ENCODE measurements around the gene LILRA5. TPM values are rescaled to one million over a fixed set of nuclear protein-coding genes. Genes with fewer than 3 reads are reported as not detected.
"Not testable (repeated sequence)": the region's sequence is repeated elsewhere in the genome, so short reads cannot be mapped to it uniquely, and the experiment has no call there.

Gene LILRA5
- polyA plus RNA-seq, 1 donor (not counting 4 experiments of a cell fraction or from before 2014, with no cell fraction given) = not detected

- H3K36me3 ChIP-seq (ENCODE audit: control insufficient read depth in 2 of 2, extremely low read depth in 1 of 2, insufficient read depth in 2 of 2, low read length in 2 of 2); H3K9ac ChIP-seq (ENCODE audit: control insufficient read depth, extremely low read depth, insufficient read depth, low read length); H4K20me1 ChIP-seq (ENCODE audit: control insufficient read depth, extremely low read depth, insufficient read depth, low read length); dilution Hi-C loops (cut with MboI; ENCODE audit: extremely low pct_ligation_motif_present, low sequenced_read_pairs); DNase-seq (ENCODE audit: low read depth, low spot score); H3K9me3 ChIP-seq (ENCODE audit: control insufficient read depth, low read depth, low read length); H3K9me1 ChIP-seq (ENCODE audit: control insufficient read depth, extremely low read depth, insufficient read depth, low read length); H3K4me3 ChIP-seq (ENCODE audit: control insufficient read depth in 2 of 3, extremely low read depth in 1 of 3, insufficient read depth in 2 of 3, low read depth in 1 of 3, low read length in 3 of 3); H3K4me2 ChIP-seq (ENCODE audit: control insufficient read depth, extremely low read depth, insufficient read depth, low read depth, low read length); FAIRE-seq; H3K79me2 ChIP-seq (ENCODE audit: control insufficient read depth, insufficient read depth, low read length); H3K27me3 ChIP-seq (ENCODE audit: control insufficient read depth, extremely low read depth, insufficient read depth, low read length); H2AFZ ChIP-seq (ENCODE audit: control insufficient read depth, low read length); H3K4me1 ChIP-seq (ENCODE audit: control insufficient read depth, extremely low read depth, insufficient read depth, low read length); H3K27ac ChIP-seq (ENCODE audit: control insufficient read depth, insufficient read depth, low read length): not testable (repeated sequence)
These were observed 41.4 kb downstream of the LILRA5 start for GRCh38 chr19:54271587-54271986.

GRCh38 chr19:54271106-54271505 lies 41.9 kb downstream of the LILRA5 start:
- no peak for TF ChIP-seq EZH2 (IDR thresholded peaks at IDR 0.05; ENCODE audit: low read length)
- TF ChIP-seq, protein P1, sequence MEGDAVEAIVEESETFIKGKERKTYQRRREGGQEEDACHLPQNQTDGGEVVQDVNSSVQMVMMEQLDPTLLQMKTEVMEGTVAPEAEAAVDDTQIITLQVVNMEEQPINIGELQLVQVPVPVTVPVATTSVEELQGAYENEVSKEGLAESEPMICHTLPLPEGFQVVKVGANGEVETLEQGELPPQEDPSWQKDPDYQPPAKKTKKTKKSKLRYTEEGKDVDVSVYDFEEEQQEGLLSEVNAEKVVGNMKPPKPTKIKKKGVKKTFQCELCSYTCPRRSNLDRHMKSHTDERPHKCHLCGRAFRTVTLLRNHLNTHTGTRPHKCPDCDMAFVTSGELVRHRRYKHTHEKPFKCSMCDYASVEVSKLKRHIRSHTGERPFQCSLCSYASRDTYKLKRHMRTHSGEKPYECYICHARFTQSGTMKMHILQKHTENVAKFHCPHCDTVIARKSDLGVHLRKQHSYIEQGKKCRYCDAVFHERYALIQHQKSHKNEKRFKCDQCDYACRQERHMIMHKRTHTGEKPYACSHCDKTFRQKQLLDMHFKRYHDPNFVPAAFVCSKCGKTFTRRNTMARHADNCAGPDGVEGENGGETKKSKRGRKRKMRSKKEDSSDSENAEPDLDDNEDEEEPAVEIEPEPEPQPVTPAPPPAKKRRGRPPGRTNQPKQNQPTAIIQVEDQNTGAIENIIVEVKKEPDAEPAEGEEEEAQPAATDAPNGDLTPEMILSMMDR (optimal IDR thresholded peaks at IDR 0.05 in 1 of 3, IDR thresholded peaks at IDR 0.05 in 1 of 3, conservative IDR thresholded peaks at IDR 0.05 in 1 of 3; ENCODE audit: extremely low read depth in 1 of 3, insufficient read depth in 2 of 3, low read length in 3 of 3) = no peak
- no peak overlapping the region for H3K9ac ChIP-seq (ENCODE audit: control insufficient read depth, extremely low read depth, insufficient read depth, low read length)
- no peak overlapping the region for H3K27ac ChIP-seq (ENCODE audit: control insufficient read depth, insufficient read depth, low read length)
- DNase-seq (ENCODE audit: low read depth, low spot score) = no peak
- no peaks in the 10 kb centered on the region for H3K27me3 ChIP-seq (ENCODE audit: control insufficient read depth, extremely low read depth, insufficient read depth, low read length)
- no peaks in the 10 kb centered on the region for H4K20me1 ChIP-seq (ENCODE audit: control insufficient read depth, extremely low read depth, insufficient read depth, low read length)
- no peaks in the 10 kb centered on the region for H3K79me2 ChIP-seq (ENCODE audit: control insufficient read depth, insufficient read depth, low read length)
- H2AFZ ChIP-seq (ENCODE audit: control insufficient read depth, low read length) = no peak overlapping the region
- H3K4me2 ChIP-seq (ENCODE audit: control insufficient read depth, extremely low read depth, insufficient read depth, low read depth, low read length) = no peak overlapping the region
- no peak for FAIRE-seq
- H3K4me3 ChIP-seq (ENCODE audit: control insufficient read depth in 2 of 3, extremely low read depth in 1 of 3, insufficient read depth in 2 of 3, low read depth in 1 of 3, low read length in 3 of 3) = no peak overlapping the region
- dilution Hi-C loops (cut with MboI; ENCODE audit: extremely low pct_ligation_motif_present, low sequenced_read_pairs) = no loop called here
- no peaks in the 10 kb centered on the region for H3K9me1 ChIP-seq (ENCODE audit: control insufficient read depth, extremely low read depth, insufficient read depth, low read length)
- no peaks in the 10 kb centered on the region for H3K9me3 ChIP-seq (ENCODE audit: control insufficient read depth, low read depth, low read length)
- no peaks in the 10 kb centered on the region for H3K4me1 ChIP-seq (ENCODE audit: control insufficient read depth, extremely low read depth, insufficient read depth, low read length)
- H3K36me3 ChIP-seq (ENCODE audit: control insufficient read depth in 2 of 2, extremely low read depth in 1 of 2, insufficient read depth in 2 of 2, low read length in 2 of 2) = no peaks in the 10 kb centered on the region

GRCh38 chr19:54268936-54269335 lies 44.0 kb downstream of the LILRA5 start:
- Histone ChIP-seq H3K9ac (ENCODE audit: control insufficient read depth, extremely low read depth, insufficient read depth, low read length) (no peak overlapping the region), H4K20me1 (ENCODE audit: control insufficient read depth, extremely low read depth, insufficient read depth, low read length) (no peaks in the 10 kb centered on the region), H3K4me2 (ENCODE audit: control insufficient read depth, extremely low read depth, insufficient read depth, low read depth, low read length) (no peak overlapping the region), H3K27ac (ENCODE audit: control insufficient read depth, insufficient read depth, low read length) (no peak overlapping the region), H3K9me1 (ENCODE audit: control insufficient read depth, extremely low read depth, insufficient read depth, low read length) (no peaks in the 10 kb centered on the region), H3K79me2 (ENCODE audit: control insufficient read depth, insufficient read depth, low read length) (no peaks in the 10 kb centered on the region), H3K4me3 (ENCODE audit: control insufficient read depth in 2 of 3, extremely low read depth in 1 of 3, insufficient read depth in 2 of 3, low read depth in 1 of 3, low read length in 3 of 3) (no peak overlapping the region), H2AFZ (ENCODE audit: control insufficient read depth, low read length) (no peak overlapping the region), H3K4me1 (ENCODE audit: control insufficient read depth, extremely low read depth, insufficient read depth, low read length) (no peaks in the 10 kb centered on the region), H3K36me3 (ENCODE audit: control insufficient read depth in 2 of 2, extremely low read depth in 1 of 2, insufficient read depth in 2 of 2, low read length in 2 of 2) (no peaks in the 10 kb centered on the region), H3K9me3 (ENCODE audit: control insufficient read depth, low read depth, low read length) (no peaks in the 10 kb centered on the region), H3K27me3 (ENCODE audit: control insufficient read depth, extremely low read depth, insufficient read depth, low read length) (no peaks in the 10 kb centered on the region)
- dilution Hi-C loops (cut with MboI; ENCODE audit: extremely low pct_ligation_motif_present, low sequenced_read_pairs) = no loop called here
- TF ChIP-seq EZH2 (IDR thresholded peaks at IDR 0.05; ENCODE audit: low read length) = no peak
- TF ChIP-seq, protein P1 (optimal IDR thresholded peaks at IDR 0.05 in 1 of 3, IDR thresholded peaks at IDR 0.05 in 1 of 3, conservative IDR thresholded peaks at IDR 0.05 in 1 of 3; ENCODE audit: extremely low read depth in 1 of 3, insufficient read depth in 2 of 3, low read length in 3 of 3) = no peak
- FAIRE-seq (no peak), DNase-seq (ENCODE audit: low read depth, low spot score) (no peak)
